Pulmonary artery endothelial cell (primary cell): ENCODE data around the gene ADAMTS14. TPM values are rescaled to one million over a fixed set of nuclear protein-coding genes. Genes with fewer than 3 reads are reported as not detected.
"Not testable (repeated sequence)": the region's sequence is repeated elsewhere in the genome, so short reads cannot be mapped to it uniquely, and the experiment has no call there.

Experiments used
- DNase-seq: peaks from one replicate; pipeline ENCODE4 v3.0.0-alpha.2; 2011; ENCODE audit warnings: low read depth, low spot score
- total RNA-seq: library from RNA; depleted of rRNA; stranded (reverse); fragments of >200 nt; gene quantifications from 2 replicates; pipeline ENCODE4 v1.2.3, GENCODE V29; 2014

Gene ADAMTS14
- total RNA-seq, 1 donor from 2014 or later: under 0.01 TPM

DNA sequence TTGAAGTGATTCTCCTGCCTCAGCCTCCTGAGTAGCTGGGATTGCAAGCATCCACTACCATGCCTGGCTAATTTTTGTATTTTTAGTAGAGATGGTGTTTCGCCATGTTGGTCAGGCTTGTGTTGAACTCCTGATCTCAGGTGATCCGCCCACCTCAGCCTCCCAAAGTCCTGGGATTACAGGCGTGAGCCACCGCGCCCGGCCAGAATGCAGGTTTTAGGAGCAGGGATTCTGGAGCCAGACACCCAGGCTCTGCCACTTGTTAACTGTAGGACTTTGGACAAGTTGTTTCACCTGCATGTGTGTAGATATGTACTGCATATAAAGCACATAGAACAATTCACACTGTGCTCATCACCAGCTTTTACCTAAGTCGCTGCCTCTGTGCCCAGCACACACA lies 98.2 kb downstream of the ADAMTS14 start:
- DNase-seq: not testable (repeated sequence)

DNA sequence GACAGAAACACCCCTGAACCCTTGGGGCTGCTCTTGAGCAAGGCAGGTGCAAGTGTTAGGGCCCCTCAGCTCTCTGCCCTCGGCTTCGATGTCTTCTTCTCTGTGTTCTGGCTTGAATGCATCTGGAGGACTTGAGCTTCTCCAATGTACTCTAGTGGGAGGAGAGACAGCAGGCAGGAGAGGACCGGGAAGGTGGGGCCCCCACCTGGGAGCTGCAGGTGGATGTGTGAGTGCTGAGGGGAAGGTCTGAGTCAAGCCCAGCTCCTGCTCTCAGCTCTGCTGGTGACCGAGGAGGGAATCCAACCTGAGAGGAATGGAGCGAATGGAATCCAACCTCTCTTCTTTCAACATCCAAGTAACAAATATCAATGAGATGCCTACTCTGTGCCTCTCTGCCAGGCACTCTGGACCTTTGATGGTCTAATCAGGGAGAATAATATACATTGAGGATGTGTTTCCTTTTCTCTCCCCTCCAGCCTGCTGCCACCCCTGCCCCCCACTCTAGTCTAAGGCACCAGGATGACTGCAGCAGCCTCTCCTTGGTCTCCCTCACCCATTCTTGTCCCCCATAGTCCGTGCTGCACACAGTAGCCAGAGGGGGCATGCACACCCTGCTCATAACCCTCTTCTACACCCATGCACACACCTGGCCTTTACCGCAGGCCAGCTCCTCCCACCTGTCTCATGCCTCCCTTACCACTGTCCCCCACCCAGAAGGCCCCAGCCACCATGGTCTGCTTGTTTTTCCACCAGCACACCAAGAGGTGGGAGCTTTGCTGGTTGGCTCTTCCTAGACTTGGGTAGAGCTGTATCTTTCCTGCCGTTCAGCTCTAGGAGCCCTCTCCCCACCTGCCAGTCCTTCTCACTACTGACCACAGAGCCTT lies 99.2 kb downstream of the ADAMTS14 start:
- DNase-seq: no peak

DNA sequence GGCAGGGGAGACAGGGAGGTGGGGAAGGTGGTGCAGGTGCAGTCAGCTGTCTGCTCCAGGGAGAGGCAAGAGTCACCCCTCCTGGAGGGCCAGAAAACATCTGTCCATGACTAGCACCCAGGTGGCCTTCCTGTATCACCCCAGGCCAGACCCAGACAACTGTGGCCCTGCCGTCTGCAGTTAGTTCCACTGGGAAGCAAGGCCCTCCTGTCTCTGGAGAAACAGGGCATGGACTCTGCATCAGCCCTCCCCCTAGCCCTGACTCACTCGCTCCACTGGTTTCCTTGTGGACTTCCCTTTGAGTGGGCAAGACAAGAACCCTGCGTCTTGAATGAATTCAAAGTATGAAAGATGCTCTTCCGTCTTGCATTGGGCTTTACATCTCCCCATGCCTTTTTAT lies 100.3 kb downstream of the ADAMTS14 start:
- DNase-seq: no peak

DNA sequence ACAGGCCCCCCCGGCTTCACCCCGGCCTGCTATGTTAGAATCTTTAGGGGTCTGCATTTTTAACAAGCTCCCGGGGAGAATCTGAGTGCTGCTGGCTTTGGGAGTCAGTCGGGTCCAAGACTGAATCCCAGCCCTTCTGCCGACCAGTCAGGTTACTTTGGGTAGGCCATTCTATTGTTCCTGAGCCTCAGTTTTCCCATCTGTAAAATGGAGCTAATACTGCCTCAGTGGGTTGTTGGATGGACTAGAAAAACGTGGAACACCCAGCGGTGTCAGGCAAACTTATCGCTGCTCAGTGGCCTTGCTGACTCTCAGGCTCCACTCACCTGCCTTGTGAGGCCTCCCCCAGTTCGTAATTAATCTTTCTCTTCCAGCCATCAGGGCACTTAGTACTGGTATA lies 101.2 kb downstream of the ADAMTS14 start:
- no peak for DNase-seq

DNA sequence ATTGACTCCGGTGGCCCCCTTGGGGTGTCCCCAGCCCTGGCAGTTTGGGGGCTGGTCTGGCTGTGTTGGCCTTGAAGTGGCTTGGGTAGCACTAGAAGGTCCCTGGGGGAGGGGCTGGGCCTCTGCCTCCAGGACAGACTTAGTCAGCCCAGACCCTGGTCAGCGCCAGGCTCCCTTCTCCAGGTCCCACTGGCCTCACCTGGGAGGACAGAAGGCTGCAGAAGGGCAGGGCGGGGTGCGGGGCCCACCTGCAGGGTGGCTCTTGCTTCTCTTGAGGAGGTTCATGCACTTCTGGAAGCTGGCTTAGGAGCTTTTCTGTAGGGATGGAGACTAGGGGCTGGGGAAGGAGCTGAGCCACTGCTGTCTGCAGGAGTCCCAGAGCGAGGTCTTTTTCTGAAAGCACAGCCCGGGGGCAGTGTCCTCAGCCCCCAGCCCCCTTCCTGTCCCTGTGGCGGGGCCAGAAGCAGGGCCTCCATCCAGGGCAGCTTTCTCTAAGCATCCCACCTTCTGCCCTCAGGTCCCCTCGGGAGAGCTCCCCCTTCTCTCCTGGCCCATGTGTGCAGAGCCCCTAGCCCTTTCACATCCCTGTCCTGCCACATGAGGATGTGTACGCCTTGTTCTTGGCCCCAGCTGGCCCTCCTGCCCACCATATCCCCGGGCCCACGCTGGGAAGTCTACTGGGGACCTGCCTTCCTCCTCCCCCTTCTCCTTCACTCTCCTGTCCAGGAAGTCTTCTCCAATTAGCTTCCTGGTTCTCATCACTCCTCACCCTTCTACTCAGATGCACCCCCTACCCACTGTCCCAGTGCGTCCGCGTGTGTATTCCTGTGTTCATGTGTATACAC lies 101.9 kb downstream of the ADAMTS14 start:
- DNase-seq: no peak

DNA sequence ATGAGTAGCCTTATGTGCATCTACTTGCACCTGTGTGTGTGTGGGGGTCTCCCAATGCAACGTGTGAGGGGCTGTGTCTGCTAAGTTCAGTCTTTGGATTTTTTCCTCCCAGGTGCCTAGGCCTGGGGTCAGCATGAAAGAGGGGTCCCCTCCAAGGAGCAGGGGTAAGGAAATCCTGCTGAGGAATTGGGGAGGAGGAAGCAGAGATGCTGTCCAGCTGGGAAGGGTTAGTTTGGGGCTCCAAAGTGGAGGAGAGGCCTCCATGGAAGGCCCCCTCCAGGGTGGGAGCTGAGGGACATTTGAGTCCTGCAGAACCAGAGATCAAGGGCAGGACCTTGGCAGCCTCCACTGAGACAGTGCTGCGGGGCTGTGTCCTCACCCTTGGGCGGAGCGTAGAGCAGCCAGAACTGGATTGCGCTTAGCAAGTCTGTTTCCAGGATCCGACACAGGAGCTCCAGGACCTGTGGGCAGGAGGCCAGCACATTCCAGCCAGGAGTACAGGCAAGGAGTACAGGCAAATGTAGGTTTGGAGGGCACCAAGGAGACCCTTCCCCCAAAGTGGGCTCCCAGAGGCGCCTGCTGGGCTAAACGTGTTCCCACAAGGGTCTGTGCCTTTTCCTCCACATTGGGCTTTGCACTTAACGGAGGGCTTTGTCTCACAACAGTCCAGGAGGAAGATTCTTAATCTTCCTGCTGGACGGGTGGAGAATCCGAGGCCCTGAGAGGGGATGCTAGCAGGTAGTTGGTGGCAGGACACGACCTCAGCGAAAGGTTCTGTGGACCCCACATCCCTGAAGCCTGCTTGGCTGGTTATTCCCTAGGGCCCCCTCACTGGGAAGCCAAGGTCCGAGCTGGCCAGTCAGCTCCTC lies 102.7 kb downstream of the ADAMTS14 start:
- DNase-seq: no peak

DNA sequence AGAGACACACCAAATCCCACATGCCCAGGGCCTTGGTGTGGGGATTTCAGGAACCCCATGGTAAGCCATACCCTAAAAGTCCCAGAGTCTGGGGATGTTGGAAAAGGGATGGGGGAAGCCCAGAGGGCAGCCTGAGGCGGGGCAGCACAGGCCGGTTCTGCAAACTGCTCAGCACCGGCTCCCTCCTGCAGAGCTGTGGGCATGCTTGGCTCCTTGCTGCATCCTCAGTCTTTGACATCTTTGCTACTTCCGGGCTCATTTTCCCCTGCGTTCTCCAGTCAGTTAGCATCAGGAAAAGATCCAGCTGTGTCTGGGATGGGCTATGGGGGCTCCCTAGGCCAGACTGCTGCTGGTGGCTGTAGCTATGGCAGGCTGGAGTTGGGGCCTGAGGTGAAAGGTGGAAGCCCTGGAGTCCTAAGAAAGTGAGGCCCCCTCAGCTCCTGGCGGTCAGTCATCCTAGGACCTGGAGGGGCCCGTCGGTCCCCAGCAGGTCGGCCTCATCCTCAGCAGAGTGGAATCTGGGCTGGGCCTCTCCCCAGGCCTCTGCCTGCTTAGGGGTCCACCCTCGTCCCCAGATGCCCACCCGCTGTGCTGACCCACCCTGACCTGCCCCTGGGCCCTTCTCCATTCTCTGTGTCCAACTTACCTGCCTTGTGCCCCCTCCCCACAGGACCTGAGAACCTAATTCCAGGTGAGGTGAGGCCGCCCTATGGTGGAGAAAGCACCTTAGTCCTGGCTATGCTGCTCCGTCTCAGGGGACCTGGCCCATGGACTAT lies 103.6 kb downstream of the ADAMTS14 start:
- DNase-seq: no peak

DNA sequence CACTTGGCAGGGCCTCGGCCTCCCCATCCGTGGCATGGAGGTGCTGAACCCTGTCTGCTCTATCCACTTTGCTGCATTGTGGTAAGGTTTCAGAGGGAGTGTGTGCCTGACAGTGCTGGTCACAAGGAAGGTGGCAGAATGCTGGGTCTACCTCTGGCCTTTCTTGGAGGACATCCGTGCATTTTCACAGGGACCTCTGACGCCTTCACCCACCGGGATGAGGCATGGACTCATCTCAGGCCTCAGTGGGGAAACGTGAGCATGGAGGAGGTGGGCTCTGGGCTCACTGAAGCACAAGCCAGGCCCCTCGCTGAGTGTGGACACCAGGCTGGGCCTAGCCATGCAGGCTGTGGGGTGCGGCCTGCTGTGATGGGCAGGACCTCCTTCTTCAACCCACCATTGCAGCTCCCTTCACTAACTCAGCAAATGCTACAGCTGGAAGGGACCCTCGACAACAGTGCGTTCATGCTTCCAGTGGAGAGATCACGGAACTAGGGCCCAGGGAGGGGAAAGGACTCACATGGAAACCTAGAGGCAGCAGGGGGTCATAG lies 104.2 kb downstream of the ADAMTS14 start:
- no peak for DNase-seq

DNA sequence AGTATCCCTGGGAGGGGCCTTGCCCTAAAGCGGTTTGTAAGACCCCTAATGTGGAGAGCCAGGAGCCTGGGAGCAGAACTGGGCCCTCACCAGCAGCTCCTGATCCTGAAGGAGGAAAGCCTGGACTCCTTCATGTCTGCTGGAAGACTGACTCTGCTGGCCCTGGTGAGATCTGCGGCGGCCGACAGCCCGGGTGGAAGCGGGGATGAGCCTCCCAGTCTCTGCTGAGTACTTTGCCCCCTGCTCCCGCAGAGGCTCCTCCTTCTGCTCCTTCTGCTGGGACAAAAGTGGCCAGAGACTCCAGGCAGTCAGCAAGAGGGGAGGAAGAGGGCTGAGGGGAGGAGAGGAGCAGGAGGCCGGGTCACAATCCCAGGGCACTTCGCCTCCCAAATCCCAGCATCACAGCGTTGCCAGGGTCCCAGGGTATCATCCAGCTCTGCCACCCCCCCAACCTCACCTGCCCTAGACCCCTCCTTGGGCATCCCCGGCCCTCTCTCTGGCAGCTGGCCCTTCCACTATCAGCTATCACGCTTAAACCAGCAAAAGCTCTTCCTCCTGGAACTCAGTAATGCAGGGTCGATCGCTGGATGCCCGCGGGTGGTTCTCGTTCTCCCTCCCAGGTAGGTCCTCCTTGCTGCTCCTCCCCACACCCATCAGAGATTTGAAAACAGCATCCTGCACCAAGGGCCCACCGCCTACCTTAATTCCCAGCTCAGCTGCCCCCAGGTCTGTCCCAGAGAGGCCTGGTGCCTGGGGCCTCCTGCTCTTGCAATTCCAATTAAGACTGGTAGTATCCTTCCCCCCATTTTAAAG lies 105.0 kb downstream of the ADAMTS14 start:
- no peak for DNase-seq

DNA sequence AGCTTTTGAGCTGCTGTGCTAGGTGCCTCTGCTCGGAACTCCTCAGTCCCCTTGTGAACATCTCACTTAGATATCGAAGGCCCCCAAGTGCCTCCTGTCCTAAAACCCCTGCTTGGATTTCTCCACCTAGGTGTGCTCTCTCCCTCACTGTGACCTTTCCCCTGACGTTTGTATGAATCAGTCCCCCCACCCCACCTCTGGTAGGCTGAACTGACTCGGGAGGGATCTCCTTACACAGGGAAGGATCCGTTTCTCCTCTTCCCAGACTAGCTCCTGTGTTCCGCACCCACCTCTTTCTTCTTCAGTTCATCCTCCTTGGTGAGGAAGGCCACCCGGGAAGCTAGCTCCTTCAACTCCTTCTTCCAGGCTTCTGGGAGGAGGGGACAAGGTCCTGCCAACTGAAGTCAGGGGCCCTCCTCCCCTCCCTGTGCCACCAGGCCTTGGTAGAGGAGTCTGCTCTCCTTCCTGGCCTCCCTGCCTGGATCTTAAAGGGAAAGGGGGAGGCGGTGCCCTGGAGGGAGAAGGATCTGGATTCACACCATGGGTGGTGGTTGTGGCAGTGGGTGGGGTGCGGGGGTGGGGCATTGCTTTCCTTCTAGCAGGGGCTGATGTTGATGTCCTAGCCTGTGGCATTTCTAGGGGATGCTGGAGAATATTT lies 106.1 kb downstream of the ADAMTS14 start:
- no peak for DNase-seq

DNA sequence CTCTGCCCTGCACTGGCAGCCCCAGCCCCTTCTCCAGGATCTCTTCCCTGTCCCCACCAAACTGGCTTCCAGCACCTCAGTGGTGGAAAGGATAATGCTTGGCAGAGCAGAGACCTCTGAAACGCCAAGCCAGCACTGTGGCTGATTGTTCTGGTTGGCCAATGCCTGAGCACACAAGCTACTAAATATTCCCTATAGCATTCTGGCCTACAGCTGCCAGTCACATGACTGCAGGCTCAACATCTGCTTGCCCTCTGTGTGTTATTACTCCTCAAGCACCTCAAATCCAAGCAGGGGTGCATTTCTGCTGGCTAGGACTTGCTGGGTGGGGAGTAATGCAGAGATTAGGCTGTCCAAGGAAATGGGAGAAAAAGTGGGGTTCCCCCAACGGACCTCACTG lies 106.8 kb downstream of the ADAMTS14 start:
- no peak for DNase-seq

DNA sequence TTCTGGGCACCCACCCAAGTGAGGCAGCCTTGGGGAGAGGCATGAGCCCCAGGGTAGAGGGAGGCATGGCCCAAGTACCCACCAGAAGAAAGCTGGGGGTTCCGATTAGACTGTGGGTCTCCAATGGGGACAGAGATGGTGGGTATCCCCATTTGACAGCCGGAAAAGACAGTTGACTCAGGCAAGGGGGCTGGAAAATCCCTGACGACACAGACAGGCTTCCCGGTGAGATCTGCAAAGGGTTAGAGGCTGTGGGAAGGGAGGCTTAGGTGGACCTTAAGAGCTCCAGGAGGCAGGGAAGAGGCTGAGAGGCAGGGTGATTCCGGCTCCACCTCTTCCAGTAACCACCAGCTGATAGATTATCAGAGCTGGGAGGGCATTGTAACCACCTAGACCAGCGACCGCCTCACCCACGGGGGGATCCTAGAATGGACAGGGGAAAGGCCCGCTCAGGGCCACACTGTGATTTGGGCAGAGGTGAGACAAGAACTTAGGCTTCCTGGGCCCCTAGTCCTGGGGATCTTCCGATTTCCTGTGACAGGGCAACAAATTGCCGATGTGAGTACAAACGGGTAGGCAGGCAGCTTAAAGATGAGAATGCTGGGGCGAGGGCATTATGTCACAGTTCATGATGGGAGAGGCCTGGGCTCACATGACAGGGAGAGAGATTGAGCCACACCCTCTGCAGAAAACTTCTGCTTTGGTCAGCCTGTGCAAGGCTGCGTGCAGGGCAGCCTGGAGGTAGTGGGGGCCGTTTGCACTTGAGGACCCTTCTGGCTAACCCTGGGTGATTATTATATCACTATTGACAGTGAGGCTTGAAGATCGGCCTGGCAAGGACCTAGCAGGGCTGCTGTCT lies 107.4 kb downstream of the ADAMTS14 start:
- no peak for DNase-seq

DNA sequence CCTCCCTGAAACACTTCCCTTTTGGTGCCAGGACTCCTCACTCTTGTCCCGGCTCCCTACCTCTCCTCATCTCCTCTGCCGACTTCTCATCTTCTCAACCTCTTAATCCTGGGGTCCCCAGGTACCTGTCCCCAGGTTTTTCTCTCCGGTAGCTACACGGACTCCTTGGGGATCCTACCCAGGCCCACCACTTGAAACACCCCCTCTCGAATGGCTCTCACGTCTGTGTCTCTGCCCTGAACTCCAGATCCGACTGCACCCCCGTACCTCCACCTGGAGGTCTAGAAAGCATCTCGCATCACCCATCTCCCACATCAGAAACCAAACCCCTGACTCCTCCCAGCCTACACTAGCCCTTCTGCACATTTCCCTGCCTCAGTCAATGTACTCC lies 108.1 kb downstream of the ADAMTS14 start:
- DNase-seq: no peak

DNA sequence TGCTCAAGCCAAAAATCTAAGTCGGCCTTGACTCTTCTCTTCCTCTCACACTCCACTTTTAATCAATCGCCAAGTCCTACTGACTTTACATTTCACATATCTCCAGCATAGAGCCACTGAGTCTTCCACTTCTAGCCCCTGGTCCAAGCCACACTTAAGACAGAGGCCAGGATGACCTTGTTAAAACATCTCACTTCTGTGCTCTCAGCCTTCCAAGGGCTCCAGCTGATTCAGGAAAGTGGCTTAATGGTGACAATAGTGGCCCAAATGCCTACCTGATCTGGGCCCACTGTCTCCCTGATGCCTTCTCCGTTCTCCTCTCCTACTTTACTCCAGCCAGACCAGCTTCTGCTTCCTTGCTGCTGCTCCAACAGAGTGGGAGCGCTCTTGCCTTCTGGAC lies 108.5 kb downstream of the ADAMTS14 start:
- DNase-seq: no peak

DNA sequence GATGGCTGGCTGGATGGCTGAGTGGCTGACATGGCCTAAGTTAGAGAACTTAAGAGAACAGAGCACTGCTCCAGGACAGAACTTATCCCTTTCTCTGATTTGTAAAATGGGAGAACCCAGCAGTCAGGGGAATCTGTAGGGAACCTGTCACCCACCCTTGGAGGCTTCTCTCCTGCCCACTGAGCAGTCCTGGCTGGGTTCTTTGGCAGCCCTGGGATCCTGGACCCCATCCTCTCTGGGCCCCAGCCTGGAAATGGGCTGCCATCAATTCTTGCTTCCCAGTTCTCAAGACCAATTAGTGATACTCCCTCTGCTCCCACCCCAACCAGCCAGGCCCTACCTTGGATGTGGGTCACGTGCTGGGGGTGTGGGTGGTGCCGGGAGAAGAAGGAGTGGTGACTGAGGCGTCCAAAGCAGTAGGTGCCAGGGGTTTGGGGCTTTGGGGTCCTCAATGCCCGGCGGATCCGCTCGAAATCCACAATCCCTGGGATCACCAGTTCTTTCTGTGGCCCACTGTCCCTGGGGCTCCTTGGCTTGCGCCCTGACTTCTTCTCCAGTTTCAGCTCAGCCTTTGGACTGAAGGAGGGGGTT lies 109.2 kb downstream of the ADAMTS14 start:
- no peak for DNase-seq

DNA sequence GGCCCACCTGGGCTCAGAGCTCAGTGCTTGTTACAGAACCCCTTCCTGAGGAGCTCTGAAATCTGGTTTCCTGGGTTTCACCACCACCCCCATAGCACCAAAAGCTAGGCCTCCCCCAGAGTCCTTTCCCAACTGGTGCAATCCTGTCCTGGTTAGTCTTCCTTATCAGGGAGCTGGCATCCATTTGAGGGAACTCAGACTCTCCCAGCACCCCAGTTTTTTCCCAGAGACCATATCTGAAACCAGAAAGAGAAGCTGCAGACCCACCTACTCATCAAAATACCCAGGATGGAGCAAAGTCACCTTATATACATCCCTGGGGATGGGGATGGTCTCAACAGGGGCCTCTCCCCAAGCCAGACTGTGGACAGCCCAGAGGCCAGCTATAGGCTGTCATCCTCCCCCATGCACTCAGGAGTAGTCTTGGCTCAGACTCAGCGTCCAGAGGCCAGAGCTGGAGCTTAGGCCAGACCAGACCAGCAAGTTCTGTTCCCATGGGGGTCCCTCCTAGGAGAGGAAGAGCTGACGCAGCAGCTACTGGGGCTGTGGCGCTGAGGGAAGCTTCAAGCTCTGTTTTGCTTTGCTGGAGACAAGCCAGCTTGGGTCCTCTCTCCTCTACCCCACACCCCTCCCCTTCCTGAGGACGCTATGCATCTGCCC lies 109.9 kb downstream of the ADAMTS14 start:
- no peak for DNase-seq
